Retinal pigment epithelial cell (primary cell): ENCODE measurements around the gene TXNRD2.

Experiments
- DNase-seq: peaks from one replicate; pipeline ENCODE4 v3.0.0-alpha.2; 2010; ENCODE audit warnings: low read depth
- H3K4me3 ChIP-seq: 2 replicates; pipeline ENCODE4 v1.5.1; 2011; ENCODE audit warnings: mild to moderate bottlenecking, low read length, control low read depth, moderate library complexity
- TF ChIP-seq, protein P1 (sequence below): conservative IDR thresholded peaks from 2 replicates; pipeline ENCODE4 v1.5.1; 2011; ENCODE audit warnings: low read depth, low read length, control low read depth, inconsistent platforms

The TXNRD2 gene

DNA sequence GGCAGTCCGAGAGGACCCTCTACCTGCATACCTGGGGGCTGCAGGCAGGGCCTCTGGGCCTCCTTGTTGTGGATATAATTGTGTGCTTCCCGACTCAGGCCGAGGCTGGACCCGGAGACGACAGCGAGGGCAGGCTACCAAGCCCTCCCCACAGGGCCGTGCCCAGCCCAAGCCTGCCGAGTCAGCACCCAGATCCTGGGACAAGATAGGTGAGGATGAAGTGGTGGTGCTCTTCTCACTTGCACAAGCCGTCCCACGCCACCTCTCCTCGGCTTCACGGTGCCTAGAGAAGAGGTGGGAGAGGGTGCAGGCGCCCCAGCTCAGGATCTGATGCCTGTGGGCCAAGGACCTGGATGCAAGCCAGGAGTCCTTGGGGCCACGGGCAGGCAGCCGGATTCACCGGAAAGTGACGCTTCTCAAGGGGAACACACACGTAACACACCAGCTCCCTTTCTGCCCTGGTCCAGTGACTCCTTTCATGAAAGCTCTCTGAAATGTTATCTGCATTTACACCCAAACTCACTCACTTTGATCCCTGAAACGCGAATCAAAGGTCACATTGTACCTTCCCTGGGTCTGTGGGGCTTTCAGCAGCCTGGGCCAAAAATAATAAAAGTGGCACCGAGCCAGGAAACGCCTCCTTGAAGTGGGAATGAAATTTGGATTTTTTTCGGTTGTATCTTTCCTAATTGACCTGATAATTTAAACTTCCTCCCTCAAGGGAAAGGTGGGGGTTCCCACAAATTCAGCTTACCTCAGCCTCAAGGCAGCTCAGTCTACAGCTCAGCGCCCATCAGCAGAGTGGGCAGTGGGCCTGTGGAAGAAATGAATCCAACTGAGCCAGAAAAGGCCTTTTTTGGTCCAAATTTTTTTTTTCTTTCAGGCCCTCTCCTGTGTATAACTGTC is 85.9 kb downstream of the TXNRD2 start:
- H3K4me3 ChIP-seq = peak overlapping the region; percentile 64
- DNase-seq = no peak
- TF ChIP-seq, protein P1, sequence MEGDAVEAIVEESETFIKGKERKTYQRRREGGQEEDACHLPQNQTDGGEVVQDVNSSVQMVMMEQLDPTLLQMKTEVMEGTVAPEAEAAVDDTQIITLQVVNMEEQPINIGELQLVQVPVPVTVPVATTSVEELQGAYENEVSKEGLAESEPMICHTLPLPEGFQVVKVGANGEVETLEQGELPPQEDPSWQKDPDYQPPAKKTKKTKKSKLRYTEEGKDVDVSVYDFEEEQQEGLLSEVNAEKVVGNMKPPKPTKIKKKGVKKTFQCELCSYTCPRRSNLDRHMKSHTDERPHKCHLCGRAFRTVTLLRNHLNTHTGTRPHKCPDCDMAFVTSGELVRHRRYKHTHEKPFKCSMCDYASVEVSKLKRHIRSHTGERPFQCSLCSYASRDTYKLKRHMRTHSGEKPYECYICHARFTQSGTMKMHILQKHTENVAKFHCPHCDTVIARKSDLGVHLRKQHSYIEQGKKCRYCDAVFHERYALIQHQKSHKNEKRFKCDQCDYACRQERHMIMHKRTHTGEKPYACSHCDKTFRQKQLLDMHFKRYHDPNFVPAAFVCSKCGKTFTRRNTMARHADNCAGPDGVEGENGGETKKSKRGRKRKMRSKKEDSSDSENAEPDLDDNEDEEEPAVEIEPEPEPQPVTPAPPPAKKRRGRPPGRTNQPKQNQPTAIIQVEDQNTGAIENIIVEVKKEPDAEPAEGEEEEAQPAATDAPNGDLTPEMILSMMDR = no peak

DNA sequence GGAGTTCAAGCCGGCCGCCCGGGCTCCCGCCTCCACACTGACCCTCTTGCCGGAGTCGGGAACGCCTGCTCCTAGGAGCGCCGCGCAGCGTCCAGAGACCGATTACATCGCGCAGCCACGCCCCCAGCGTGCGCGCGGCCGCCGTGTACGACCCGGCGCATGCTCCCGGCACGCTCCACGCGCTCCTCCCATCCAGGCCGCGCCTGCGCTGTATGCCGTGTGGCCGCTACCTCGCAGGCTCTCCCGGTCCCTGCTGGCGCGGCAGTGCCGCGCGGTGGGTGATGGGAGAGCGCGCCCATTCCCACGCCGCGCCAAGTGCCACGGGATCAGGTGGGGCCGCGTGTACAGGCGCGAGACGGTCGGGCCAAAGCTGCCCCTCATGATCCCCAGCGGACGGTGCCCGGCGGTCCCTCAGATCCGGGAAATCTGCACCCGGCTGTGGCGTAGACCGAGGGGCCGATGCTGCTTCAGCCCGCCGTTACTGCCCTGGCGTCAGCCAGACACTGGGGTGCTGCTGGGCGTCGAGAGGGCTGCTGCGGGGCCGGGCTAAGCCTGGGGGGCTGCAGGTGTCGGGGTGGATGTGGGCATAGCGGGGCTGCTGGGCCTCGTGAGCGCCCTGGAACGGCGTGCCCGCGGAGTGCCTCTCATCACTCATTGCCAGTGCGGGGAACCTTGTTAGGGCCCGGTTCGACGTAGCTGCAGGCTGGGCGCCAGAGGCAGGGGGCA is 86.7 kb downstream of the TXNRD2 start, which contains the start of the genes GNB1L and RTL10:
GNB1L (minus strand) TSS at position 97 of the 726 bp plus-strand sequence. CDS start 33,519 bp downstream, outside the sequence.
RTL10 (minus strand) TSS at position 97 of the 726 bp plus-strand sequence. CDS start 2,613 bp downstream, outside the sequence.
- TF ChIP-seq, protein P1 = peak; percentile 10
- DNase-seq = peak; percentile 85
- peak within 1 kb of the TSS; percentile 85 for H3K4me3 ChIP-seq

DNA sequence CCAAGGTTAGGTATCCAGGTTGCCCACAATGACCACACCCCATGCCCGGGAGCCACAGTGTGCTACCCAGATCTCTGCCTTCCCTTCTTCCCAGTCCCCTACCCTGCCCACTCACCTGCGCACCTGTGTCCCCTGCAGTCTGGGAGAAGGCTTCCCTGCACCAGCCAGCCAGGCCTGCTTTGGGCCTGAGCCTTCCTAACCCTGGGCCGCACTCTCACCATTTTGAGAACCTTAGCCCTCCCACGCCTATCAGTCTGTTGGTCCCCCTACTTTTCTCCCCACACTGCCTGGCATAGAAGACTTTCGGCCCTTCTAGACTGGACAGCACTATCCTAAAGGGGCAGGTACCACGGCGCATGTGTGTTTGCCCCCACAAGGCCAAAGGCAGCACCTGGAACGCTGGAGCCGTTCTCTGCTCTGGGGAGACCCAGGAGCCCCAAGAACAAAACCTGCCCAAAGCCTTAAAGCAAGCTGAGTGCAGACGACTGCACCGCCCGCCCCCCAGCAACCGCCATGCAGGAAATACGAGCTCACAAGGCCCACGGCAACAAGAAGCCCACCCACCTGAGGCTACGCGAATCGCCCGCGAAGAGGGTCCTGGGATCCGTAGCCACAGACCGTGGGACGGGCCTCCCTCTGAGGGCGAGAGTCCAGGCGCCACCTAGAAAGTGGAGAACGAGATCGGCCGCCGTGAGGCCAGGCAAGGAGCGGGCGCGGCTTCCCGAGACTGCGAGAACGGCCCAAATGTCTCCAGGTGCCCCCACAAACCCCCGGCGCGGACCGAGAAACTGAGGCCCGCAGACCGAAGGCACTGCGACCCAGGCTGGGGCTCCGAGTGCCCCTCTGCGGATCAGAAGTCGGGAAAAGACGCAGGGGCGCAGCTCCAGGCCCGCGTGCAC is 87.5 kb downstream of the TXNRD2 start:
- DNase-seq = no peak
- TF ChIP-seq, protein P1 = no peak
- H3K4me3 ChIP-seq = peak overlapping the region; percentile 85

DNA sequence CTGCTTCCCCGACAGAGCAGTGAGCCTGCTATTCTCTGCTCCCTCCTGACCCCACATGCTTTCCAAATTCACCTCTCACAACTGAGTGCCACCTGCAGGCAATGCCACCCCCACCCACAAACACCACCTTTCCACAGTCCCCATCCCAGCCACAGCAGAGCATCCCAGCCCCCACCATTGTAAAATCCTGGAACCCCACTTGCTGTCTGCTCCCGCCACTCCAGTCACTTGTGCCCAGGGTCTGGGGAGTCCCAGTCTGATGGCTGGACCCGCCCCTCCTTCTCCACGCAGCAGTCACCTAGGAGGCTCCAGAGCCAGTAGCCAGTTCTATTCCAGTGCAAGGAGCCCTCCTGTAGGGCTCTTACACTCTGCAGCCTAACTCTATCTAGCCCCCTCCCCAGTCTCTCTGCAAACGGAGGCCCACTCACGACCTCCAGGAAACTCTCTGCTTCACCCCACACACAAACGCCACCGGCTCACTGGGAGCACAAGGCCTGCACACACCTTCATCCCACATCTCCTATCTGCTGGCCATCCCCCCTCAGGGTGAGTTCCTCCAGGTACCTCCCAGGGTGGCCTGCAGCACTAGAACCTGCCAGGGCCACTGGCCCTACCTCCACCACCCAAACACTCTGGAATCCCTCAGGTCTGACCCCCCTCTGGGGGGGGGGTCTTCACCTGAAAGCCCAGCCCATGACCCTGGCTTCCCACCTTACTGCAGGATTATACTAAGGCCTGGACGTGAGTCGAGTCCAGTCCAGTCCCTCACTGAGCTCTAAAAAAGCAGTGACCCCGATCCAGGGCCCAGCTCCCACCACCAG is 88.3 kb downstream of the TXNRD2 start:
- TF ChIP-seq, protein P1 = no peak
- peak overlapping the region; percentile 85 for H3K4me3 ChIP-seq
- no peak for DNase-seq

DNA sequence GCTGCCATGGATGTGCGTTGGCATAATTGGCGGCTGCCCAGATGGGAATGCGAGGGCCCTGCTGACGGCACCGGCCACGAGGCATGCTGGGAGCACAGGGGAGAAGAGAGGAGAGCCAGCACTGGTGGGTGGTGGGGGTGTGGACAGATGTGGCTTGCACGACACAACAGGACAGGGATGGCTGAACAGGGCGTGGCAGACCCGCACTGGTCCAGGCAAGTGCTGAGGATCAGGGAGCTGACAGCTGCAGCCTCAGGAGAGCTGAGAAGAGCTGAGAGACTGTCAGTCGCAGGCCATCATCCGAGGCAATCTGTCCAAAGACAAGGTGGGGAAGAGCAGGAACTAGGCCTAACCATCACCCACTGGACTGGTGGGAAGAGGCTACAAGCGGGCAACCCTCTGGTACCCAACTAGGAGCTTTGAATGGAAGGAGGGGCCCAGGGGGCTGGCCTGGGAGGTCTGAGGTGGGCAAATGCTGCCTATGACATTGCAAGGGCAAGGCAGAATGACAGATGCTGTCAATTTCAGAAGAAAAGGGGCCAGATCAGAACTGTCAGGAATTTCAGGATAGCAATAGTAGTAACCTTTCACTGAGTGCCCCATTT is 89.3 kb downstream of the TXNRD2 start:
- DNase-seq = no peak
- no peak overlapping the region for H3K4me3 ChIP-seq
- TF ChIP-seq, protein P1 = no peak
